GM12865 (cell line): ENCODE data around the gene EPHB2.
A peak's percentile ranks its signal among the peaks of the same experiment; 100 is the strongest.
"Not testable (repeated sequence)": the region's sequence is repeated elsewhere in the genome, so short reads cannot be mapped to it uniquely, and the experiment has no call there.

Experiments
- DNase-seq: peaks from one replicate; pipeline ENCODE4 v3.0.0; 2010; ENCODE audit warnings: low read depth
- H3K4me3 ChIP-seq: 2 replicates; pipeline ENCODE4 v1.5.1; 2011; ENCODE audit warnings: mild to moderate bottlenecking, low read depth, low read length, control low read depth
- TF ChIP-seq, protein P1 (sequence below): IDR thresholded peaks from 2 replicates; pipeline ENCODE4 v1.5.1; 2011; ENCODE audit warnings: low read length, control low read depth, low read depth, inconsistent platforms; ENCODE audit not compliant: insufficient read depth; ENCODE audit errors: missing control alignments

The EPHB2 gene

DNA sequence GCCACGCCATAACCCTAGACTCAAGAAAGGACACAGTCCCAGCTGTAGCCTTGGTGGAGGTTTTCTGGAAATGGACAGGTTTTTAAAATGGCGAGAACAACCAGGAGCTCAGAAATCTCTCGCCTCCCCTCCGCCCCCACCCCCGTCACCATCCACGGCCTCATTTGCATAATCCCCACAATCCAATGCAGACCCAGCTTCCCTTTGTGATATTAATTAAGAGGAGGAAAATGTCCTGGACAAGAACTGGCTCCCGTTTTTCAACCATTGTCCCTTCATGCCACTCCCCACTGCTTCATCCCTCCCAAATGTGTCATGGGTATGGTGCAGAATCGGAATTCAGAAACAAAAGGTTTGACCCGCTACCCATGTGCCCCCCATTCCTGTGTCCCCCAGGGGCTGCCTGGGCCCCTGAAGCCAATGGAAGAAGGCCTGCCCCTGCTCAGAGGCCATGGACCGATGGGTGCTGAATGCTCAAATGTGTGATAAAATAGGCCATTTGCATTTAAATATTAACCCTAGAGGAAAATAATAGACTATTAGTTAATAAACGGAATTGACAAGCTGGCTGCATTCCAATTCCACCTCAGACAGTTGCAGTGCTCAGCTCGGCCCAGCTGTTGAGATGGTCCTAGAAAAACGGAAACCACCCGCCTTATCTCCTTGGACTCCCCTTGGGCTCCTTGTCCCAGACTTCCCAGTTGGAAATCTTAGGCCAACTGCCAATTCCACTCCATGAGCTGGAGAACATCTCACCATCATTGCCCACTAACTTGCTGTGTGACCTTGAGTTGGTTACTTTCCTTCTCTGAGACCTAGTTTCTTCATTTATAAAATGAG is 10.7 kb upstream of the EPHB2 start:
- DNase-seq, result no peak
- no peak overlapping the region for H3K4me3 ChIP-seq
- TF ChIP-seq, protein P1, sequence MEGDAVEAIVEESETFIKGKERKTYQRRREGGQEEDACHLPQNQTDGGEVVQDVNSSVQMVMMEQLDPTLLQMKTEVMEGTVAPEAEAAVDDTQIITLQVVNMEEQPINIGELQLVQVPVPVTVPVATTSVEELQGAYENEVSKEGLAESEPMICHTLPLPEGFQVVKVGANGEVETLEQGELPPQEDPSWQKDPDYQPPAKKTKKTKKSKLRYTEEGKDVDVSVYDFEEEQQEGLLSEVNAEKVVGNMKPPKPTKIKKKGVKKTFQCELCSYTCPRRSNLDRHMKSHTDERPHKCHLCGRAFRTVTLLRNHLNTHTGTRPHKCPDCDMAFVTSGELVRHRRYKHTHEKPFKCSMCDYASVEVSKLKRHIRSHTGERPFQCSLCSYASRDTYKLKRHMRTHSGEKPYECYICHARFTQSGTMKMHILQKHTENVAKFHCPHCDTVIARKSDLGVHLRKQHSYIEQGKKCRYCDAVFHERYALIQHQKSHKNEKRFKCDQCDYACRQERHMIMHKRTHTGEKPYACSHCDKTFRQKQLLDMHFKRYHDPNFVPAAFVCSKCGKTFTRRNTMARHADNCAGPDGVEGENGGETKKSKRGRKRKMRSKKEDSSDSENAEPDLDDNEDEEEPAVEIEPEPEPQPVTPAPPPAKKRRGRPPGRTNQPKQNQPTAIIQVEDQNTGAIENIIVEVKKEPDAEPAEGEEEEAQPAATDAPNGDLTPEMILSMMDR, result no peak

DNA sequence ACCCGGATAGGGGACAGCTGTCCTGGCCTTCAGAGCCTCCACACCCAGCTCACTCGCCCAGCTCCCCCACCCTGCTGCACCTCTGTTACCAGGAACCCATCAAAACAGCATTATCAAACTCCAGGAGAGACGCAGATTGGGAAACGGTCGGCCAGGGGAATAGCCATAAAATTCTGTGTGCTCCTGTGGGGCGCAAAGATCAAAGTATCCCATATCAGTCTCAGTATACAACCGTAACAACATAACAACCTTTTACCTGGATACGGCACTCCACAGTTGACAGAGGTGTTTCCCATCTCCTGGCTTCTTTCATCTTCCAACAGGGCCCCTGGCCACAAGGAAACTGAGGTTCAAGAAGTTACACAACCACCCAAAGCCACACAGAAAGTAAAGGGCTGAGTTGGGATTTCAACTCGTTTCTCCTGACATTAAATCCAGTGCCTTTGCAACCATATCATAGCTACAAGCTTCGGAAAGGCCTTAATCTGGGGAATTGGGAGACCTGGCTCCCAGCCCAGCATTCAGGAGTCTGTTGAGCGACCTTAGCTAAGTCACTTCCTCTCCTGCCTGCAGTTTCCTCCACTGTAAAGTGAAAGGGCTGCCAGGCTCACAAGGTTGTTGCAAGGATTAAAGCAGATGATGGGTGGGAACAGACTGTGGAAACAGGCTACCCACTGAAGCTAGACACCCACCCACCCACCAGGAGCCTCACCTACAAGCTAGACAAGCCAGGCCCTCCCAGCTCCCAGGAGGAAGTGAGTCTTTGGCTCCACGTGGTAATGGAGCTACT is 8.1 kb upstream of the EPHB2 start:
- no peak overlapping the region for H3K4me3 ChIP-seq
- TF ChIP-seq, protein P1, result no peak
- no peak for DNase-seq

DNA sequence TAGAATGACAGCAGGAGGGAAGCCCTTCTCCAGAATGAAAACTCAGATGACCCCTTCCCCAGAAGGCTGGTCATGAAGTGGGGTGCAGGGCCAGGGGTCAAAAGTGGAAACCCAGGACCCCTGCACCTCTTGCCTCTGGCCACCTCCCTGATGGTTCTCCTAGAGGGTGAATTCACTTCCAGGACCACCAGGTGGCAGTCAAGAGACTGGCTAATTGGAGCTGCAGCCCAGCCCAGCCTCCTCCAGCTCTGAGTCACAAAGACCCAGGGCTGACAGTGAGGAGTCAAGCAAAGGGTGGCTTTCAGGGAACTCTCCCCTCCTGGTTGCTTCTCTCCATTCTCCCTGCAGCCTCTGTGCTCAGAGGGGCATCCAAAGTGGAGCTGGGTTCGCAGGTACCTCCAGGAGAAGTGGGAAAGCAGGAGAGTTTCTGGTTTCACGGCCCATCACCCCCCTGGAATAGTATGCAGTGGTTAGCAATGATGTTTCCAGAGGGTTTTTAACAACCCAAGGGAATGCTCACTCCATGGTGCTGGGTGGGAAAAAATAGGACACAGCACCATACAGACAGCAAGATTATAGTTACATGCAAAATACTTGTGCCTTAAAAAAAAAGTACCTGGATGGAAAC is 6.1 kb upstream of the EPHB2 start:
- DNase-seq, result peak; percentile 86
- no peak overlapping the region for H3K4me3 ChIP-seq
- TF ChIP-seq, protein P1, result peak; percentile 89

DNA sequence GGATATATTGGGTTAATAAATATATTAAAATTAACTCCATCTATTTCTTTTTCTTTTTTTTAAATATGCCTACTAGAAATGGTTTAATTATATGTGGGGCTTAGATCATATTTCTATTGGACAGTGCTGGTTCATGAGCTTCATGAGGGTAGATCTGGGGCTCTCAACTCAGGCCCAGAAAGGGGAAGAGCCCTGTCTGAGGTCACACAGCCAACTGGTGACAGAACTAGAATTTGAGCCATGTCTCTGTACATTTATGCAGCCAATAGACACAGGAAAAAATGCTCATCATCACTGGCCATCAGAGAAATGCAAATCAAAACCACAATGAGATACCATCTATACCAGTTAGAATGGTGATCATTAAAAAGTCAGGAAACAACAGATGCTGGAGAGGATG is 5.1 kb upstream of the EPHB2 start:
- TF ChIP-seq, protein P1, result no peak
- DNase-seq, result no peak

DNA sequence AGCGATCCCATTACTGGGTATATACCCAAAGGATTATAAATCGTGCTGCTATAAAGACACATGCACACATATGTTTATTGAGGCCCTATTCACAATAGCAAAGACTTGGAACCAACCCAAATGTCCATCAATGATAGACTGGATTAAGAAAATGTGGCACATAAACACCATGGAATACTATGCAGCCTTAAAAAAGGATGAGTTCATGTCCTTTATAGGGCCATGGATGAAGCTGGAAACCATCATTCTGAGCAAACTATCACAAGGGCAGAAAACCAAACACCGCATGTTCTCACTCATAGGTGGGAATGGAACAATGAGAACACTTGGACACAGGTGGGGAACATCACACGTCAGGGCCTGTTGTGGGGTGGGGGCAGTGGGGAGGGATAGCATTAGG is 4.5 kb upstream of the EPHB2 start:
- DNase-seq, H3K4me3 ChIP-seq: not testable (repeated sequence)

More for the DNA sequence above, 5.1 kb upstream of the EPHB2 start:
- no peak overlapping the region for H3K4me3 ChIP-seq

DNA sequence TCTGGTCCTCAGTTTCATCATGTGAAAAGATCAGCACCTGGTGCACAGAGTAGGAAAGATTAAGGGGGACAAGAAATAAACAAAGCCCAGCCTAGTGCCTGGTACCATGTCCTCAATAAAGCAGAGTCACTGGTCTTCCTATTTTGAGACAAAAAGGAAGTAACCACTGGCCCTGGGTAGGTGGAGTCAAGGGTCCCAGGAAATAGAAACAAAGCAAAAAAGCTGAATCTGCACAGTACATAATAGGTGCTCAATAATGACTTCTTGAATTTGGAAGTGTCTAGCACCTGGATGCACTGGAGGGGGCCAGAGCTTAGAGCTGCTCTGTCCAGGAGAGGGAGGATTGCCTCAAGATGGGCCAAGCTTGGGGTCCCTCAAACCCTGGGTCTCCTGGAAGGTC is 1.9 kb upstream of the EPHB2 start:
- TF ChIP-seq, protein P1, result no peak
- H3K4me3 ChIP-seq, result no peak overlapping the region
- DNase-seq, result no peak

DNA sequence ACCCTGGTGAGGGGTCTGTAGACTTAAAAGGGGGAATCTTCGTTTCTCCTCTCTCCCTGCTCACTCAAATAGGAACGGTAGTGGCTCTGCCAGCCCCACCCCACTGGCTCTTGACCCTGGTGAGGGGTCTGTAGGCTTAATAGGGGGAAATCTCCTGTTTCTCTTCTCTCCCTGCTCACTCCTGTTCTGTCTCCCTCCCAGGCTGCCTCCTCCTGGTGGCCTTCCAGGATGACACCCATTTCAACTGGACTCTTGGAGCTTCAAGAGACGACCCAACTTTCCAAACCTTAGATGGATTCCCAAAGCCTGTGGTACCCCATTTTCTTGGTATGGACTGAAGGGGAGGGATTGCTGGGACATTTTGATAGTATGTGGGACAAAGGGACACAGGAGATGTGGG is 1.4 kb upstream of the EPHB2 start:
- H3K4me3 ChIP-seq, result no peak overlapping the region
- DNase-seq, result no peak
- TF ChIP-seq, protein P1, result peak; percentile 9
